ENCODE measurements around the gene SRGAP2B.
"Not testable (repeated sequence)": the region's sequence is repeated elsewhere in the genome, so short reads cannot be mapped to it uniquely, and the experiment has no call there.

DNA sequence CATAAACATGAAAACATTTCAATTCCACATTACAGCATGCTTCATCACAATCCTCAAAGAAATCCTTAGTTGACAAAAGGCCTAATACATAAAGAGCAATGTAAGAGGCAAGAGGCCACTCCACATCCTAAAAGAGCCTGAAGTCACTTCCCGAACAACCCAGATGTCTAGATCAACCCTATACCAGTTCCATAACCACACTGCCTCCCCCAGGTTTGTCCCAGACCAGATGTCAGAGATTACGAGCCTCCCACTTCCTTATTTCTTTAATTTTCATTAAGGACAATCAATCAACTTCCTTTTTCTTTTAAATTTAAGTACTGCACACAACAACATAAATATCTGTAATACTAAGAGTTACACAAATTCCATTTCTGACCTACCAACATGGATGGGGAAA, 15.4 kb downstream of the SRGAP2B start:
- TF ChIP-seq CTCF (IDR thresholded peaks at IDR 0.05; ENCODE audit: low read depth, low read length, poor library complexity, severe bottlenecking); EZH2phosphoT487 (IDR thresholded peaks at IDR 0.05; ENCODE audit: borderline replicate concordance, low read length): not testable (repeated sequence)

Data from DOHH2 (cell line).